ENCODE data around the gene SMCO3.
A peak's percentile ranks its signal among the peaks of the same experiment; 100 is the strongest.

Gene SMCO3

GRCh38 chr12:14826491-14826890 is 12.5 kb upstream of the SMCO3 start:
- DNase-seq = no peak

GRCh38 chr12:14825256-14825655 is 11.3 kb upstream of the SMCO3 start:
- DNase-seq = no peak

- DNase-seq = no peak
These were observed 10.1 kb upstream of the SMCO3 start for GRCh38 chr12:14824012-14824634.

- DNase-seq = no peak
These were observed 2.5 kb downstream of the SMCO3 start for GRCh38 chr12:14811486-14811885.

- no peak for DNase-seq
These were observed 3.0 kb downstream of the SMCO3 start for GRCh38 chr12:14810953-14811483.

GRCh38 chr12:14810167-14810952 is 3.6 kb downstream of the SMCO3 start:
- no peak for DNase-seq

GRCh38 chr12:14803830-14804160 is 10.2 kb downstream of the SMCO3 start:
- no peak for DNase-seq

- DNase-seq = peak; percentile 79
These were observed 10.8 kb downstream of the SMCO3 start, which contains the start of the genes C12orf60 and WBP11 for GRCh38 chr12:14803011-14803829. C12orf60 (plus strand) TSS chr12:14803670; CDS start chr12:14822936, 19,266 bp downstream. WBP11 (minus strand) TSS chr12:14803478; CDS start chr12:14801383, 2,095 bp downstream.

GRCh38 chr12:14802721-14803010 is 11.3 kb downstream of the SMCO3 start:
- no peak for DNase-seq

GRCh38 chr12:14802247-14802646 is 11.7 kb downstream of the SMCO3 start:
- no peak for DNase-seq

GRCh38 chr12:14795028-14795448 is 18.9 kb downstream of the SMCO3 start:
- no peak for DNase-seq

GRCh38 chr12:14785568-14785967 is 28.4 kb downstream of the SMCO3 start:
- no peak for DNase-seq

GRCh38 chr12:14784471-14784870 is 29.5 kb downstream of the SMCO3 start:
- DNase-seq = no peak

GRCh38 chr12:14782756-14783155 is 31.2 kb downstream of the SMCO3 start:
- no peak for DNase-seq

- no peak for DNase-seq
These were observed 32.4 kb downstream of the SMCO3 start for GRCh38 chr12:14781563-14781962.

GRCh38 chr12:14780859-14781258 is 33.1 kb downstream of the SMCO3 start:
- no peak for DNase-seq

GRCh38 chr12:14779834-14780233 is 34.1 kb downstream of the SMCO3 start:
- no peak for DNase-seq

GRCh38 chr12:14777271-14777670 is 36.7 kb downstream of the SMCO3 start:
- DNase-seq = no peak

- no peak for DNase-seq
These were observed 37.6 kb downstream of the SMCO3 start for GRCh38 chr12:14776236-14776961.

GRCh38 chr12:14775636-14775980 is 38.4 kb downstream of the SMCO3 start:
- no peak for DNase-seq

GRCh38 chr12:14774906-14775635 is 38.9 kb downstream of the SMCO3 start:
- DNase-seq = no peak
